CD4-positive, alpha-beta T cell (primary cell): Measurements from ENCODE around the gene TTC21A. TPM values are rescaled to one million over a fixed set of nuclear protein-coding genes. Genes with fewer than 3 reads are reported as not detected.

Experiments
- ATAC-seq: fragments of 200-7000 bp; cut with Tn5 transposase; one replicate; pipeline ENCODE4 v1.10.0; 2022; ENCODE audit warnings: mild to moderate bottlenecking; ENCODE audit not compliant: poor library complexity
- CTCF ChIA-PET: fragments of 350-600 bp; sonication (Branson Sonifier 250); formaldehyde crosslinking; loops from one replicate; lab custom pipeline; 2021; ENCODE audit warnings: antibody characterized with exemption, inconsistent platforms; lab: Charles Lee
- POLR2A ChIA-PET: fragments of 350-600 bp; sonication (Branson Sonifier 250); formaldehyde crosslinking; loops from one replicate; lab custom pipeline; 2021; ENCODE audit warnings: antibody characterized with exemption, inconsistent platforms; lab: Charles Lee
- DNase-seq, 14 experiments: peaks; one replicate each; pipeline ENCODE4 v3.0.0-alpha.2; 2013 to 2020; ENCODE audit warnings: mixed read lengths in 2 of 14
- H3K27ac ChIP-seq, 2 donors: one replicate each; pipeline versions ENCODE4 v1.5.1 to v1.7.0; 2013; ENCODE audit warnings: low read length in 2 of 2, low read depth in 1 of 2, mild to moderate bottlenecking in 1 of 2
- H3K27me3 ChIP-seq, 2 experiments: 1 replicate in 1 of 2; 2 replicates in 1 of 2; pipeline versions ENCODE4 v1.6.1 to v1.7.0; 2013; ENCODE audit warnings: low read length in 2 of 2, control low read depth in 1 of 2, mild to moderate bottlenecking in 1 of 2, moderate library complexity in 1 of 2; ENCODE audit not compliant: insufficient read depth in 2 of 2, control insufficient read depth in 1 of 2
- H3K36me3 ChIP-seq: one replicate; pipeline ENCODE4 v1.6.1; 2013; ENCODE audit warnings: low read length, control low read depth; ENCODE audit not compliant: insufficient read depth
- H3K4me1 ChIP-seq: one replicate; pipeline ENCODE4 v1.6.1; 2013; ENCODE audit warnings: low read length, control low read depth; ENCODE audit not compliant: insufficient read depth
- H3K4me3 ChIP-seq: one replicate; pipeline ENCODE4 v1.5.1; 2013; ENCODE audit warnings: mild to moderate bottlenecking, low read length, moderate library complexity
- H3K9me3 ChIP-seq, 2 experiments: 1 replicate in 1 of 2; 2 replicates in 1 of 2; pipeline versions ENCODE4 v1.6.1 to v1.7.0; 2013; ENCODE audit warnings: low read length in 2 of 2, mild to moderate bottlenecking in 2 of 2, control low read depth in 1 of 2, moderate library complexity in 1 of 2; ENCODE audit not compliant: control insufficient read depth in 1 of 2, insufficient read depth in 1 of 2
- H3K27ac Mint-ChIP-seq: one replicate; pipeline ENCODE4 v1.8.0; 2020; ENCODE audit warnings: mixed read lengths
- H3K27me3 Mint-ChIP-seq: one replicate; pipeline ENCODE4 v1.8.0; 2021; ENCODE audit warnings: mixed read lengths
- H3K36me3 Mint-ChIP-seq: one replicate; pipeline ENCODE4 v1.8.0; 2021; ENCODE audit warnings: low read depth, mixed read lengths
- H3K4me1 Mint-ChIP-seq: one replicate; pipeline ENCODE4 v1.8.0; 2021; ENCODE audit warnings: low read depth, mixed read lengths
- H3K4me3 Mint-ChIP-seq: one replicate; pipeline ENCODE4 v1.8.0; 2020; ENCODE audit warnings: mild to moderate bottlenecking, mixed read lengths
- H3K9me3 Mint-ChIP-seq: one replicate; pipeline ENCODE4 v1.8.0; 2020; ENCODE audit warnings: mixed read lengths
- intact Hi-C, 2 experiments: fragments of 100-400 bp; cut with DNase I in 1 of 2; cut with micrococcal nuclease in 1 of 2; formaldehyde crosslinking; loops; one replicate each; pipeline versions ENCODE4 v1.15.1 to v1.9.0; 2023 to 2025; cut with DNase I, micrococcal nuclease
- total RNA-seq, 174 experiments: library from RNA in 2 of 174; stranded (reverse) in 2 of 174; gene quantifications; one replicate each; pipeline ENCODE4 v1.2.3 and lab custom pipeline; 2021 to 2026
- TF ChIP-seq, protein P1 (sequence below): fragments of 200-600 bp; IDR thresholded peaks from one replicate; pipeline ENCODE4 v1.8.0; 2022; ENCODE audit warnings: antibody characterized with exemption, mild to moderate bottlenecking

TTC21A gene
- total RNA-seq, 2 experiments from 2014 or later = 4.1 to 5.2 TPM

DNA sequence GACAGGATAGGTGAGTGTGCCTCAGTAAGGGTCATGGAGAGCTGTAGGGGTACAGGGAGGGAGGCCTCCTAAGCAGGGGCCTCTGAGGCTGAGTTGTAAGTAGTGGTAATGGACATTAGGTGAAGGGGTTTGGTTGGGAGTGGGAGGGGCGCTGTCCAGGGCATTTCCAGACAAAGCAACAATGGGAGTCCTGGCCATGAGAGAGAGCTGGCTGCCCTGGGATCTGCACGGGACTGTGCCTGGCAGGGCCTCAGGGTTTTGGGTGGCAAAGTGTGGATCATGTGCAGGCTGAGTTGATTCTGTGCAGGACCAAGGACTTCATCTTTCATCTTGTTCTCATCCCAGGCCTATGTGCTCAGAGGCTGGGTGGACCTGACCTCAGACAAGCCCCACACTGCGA lies 4.6 kb downstream of the TTC21A start:
- CTCF ChIA-PET = no interaction called here
- H3K27me3 Mint-ChIP-seq = no peaks in the 10 kb centered on the region

DNA sequence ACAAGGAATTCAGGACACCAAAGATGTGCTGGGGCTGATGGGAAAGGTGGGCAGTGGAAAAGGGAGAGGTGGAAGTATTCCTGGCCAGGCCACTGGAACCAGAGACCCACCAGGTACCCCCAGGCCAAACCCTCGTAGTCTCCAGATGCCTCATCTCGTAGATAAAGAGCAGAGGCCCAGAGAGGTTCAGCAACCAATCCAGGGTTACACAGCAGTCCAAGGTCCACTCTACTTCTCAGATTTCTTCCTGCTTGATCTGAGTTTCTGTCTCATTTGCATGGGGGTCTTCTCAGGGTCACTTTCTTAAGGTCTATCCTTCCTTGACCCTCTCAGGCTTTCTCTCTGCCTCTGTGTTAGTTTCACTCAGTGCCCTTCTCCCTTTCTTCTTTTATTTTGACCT lies 5.1 kb downstream of the TTC21A start:
- no peak overlapping the region for H3K27ac Mint-ChIP-seq
- Histone ChIP-seq H3K4me1 (peaks cover 16% of the 10 kb centered on the region), H3K27ac (no peak overlapping the region), H3K27me3 (no peaks in the 10 kb centered on the region), H3K9me3 (no peaks in the 10 kb centered on the region), H3K4me3 (no peak overlapping the region), H3K36me3 (no peaks in the 10 kb centered on the region)
- TF ChIP-seq, protein P1, sequence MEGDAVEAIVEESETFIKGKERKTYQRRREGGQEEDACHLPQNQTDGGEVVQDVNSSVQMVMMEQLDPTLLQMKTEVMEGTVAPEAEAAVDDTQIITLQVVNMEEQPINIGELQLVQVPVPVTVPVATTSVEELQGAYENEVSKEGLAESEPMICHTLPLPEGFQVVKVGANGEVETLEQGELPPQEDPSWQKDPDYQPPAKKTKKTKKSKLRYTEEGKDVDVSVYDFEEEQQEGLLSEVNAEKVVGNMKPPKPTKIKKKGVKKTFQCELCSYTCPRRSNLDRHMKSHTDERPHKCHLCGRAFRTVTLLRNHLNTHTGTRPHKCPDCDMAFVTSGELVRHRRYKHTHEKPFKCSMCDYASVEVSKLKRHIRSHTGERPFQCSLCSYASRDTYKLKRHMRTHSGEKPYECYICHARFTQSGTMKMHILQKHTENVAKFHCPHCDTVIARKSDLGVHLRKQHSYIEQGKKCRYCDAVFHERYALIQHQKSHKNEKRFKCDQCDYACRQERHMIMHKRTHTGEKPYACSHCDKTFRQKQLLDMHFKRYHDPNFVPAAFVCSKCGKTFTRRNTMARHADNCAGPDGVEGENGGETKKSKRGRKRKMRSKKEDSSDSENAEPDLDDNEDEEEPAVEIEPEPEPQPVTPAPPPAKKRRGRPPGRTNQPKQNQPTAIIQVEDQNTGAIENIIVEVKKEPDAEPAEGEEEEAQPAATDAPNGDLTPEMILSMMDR = no peak
- intact Hi-C loops = no loop called here
- no peak for ATAC-seq
- POLR2A ChIA-PET = no interaction called here
- H3K27me3 Mint-ChIP-seq = no peaks in the 10 kb centered on the region
- peaks cover 16% of the 10 kb centered on the region for H3K4me1 Mint-ChIP-seq
- H3K4me3 Mint-ChIP-seq = no peak overlapping the region
- DNase-seq = no peak
- CTCF ChIA-PET = no interaction called here
- H3K9me3 Mint-ChIP-seq = no peaks in the 10 kb centered on the region
- H3K36me3 Mint-ChIP-seq = peaks cover 9% of the 10 kb centered on the region

More for the DNA sequence above, 4.6 kb downstream of the TTC21A start:
- Mint-ChIP-seq H3K27ac (no peak overlapping the region), H3K4me3 (no peak overlapping the region), H3K4me1 (peaks cover 16% of the 10 kb centered on the region), H3K36me3 (peaks cover 10% of the 10 kb centered on the region), H3K9me3 (no peaks in the 10 kb centered on the region)
- Histone ChIP-seq H3K4me1 (peaks cover 16% of the 10 kb centered on the region), H3K4me3 (no peak overlapping the region), H3K36me3 (no peaks in the 10 kb centered on the region), H3K9me3 (no peaks in the 10 kb centered on the region), H3K27ac (no peak overlapping the region), H3K27me3 (no peaks in the 10 kb centered on the region)
- POLR2A ChIA-PET = no interaction called here
- ATAC-seq = no peak
- TF ChIP-seq, protein P1 = no peak
- DNase-seq = no peak
- intact Hi-C loops = no loop called here

DNA sequence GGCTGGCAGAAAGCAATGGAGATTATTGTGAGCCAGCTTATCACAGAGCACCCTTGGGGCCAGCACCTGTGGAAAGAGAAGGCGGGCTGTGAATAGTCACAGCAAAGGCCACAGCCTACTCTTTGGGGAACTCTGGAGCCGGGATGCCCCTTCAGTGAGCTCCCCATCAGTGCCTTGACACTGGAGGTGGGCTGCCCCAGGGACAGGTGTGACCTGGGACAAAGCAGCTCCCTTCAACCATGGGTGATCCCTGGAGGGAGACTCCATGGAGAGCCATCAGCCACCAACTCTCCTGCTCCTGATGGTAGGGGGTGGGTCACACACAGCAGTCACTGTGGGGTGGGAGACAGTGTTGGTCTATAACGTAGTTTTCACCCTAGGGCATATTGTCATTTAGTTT lies 5.8 kb downstream of the TTC21A start:
- H3K27ac ChIP-seq = no peak overlapping the region
- H3K9me3 ChIP-seq = no peaks in the 10 kb centered on the region
- Mint-ChIP-seq H3K36me3 (peaks cover 1% of the 10 kb centered on the region), H3K4me3 (no peak overlapping the region), H3K27me3 (no peaks in the 10 kb centered on the region), H3K27ac (no peak overlapping the region), H3K9me3 (no peaks in the 10 kb centered on the region), H3K4me1 (peaks cover 8% of the 10 kb centered on the region)
- intact Hi-C loops = no loop called here
- no peaks in the 10 kb centered on the region for H3K27me3 ChIP-seq
- DNase-seq = no peak
- CTCF ChIA-PET = no interaction called here
- no peak for ATAC-seq
- TF ChIP-seq, protein P1 = no peak
- H3K4me1 ChIP-seq = peaks cover 9% of the 10 kb centered on the region
- POLR2A ChIA-PET = no interaction called here
- no peaks in the 10 kb centered on the region for H3K36me3 ChIP-seq
- no peak overlapping the region for H3K4me3 ChIP-seq
